PC-3 (cell line): ENCODE measurements around the gene TENM4.

Source experiments
- EZH2phosphoT487 ChIP-seq: fragments of 300-600 bp; sonication (generic); IDR thresholded peaks from 2 replicates; pipeline ENCODE4 v1.6.1; 2018; ENCODE audit warnings: mild to moderate bottlenecking, antibody characterized with exemption, low read length, borderline replicate concordance
- TF ChIP-seq, protein P1 (sequence below): fragments of 300-600 bp; sonication (generic); conservative IDR thresholded peaks from 2 replicates; pipeline ENCODE4 v1.5.1; 2017; ENCODE audit warnings: antibody characterized with exemption, low read depth, mild to moderate bottlenecking, low read length

- no peak for TF ChIP-seq EZH2phosphoT487
- TF ChIP-seq, protein P1, sequence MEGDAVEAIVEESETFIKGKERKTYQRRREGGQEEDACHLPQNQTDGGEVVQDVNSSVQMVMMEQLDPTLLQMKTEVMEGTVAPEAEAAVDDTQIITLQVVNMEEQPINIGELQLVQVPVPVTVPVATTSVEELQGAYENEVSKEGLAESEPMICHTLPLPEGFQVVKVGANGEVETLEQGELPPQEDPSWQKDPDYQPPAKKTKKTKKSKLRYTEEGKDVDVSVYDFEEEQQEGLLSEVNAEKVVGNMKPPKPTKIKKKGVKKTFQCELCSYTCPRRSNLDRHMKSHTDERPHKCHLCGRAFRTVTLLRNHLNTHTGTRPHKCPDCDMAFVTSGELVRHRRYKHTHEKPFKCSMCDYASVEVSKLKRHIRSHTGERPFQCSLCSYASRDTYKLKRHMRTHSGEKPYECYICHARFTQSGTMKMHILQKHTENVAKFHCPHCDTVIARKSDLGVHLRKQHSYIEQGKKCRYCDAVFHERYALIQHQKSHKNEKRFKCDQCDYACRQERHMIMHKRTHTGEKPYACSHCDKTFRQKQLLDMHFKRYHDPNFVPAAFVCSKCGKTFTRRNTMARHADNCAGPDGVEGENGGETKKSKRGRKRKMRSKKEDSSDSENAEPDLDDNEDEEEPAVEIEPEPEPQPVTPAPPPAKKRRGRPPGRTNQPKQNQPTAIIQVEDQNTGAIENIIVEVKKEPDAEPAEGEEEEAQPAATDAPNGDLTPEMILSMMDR, result no peak
These were observed 542.5 kb downstream of the TENM4 start for GRCh38 chr11:78898266-78898775.
